ENCODE results near the gene ROR1.
A peak's percentile ranks its signal among the peaks of the same experiment; 100 is the strongest.

ROR1 gene

GRCh38 chr1:64183395-64184002 is 409.7 kb downstream of the ROR1 start:
- DNase-seq (ENCODE audit: low read depth): no peak
- no peak overlapping the region for H3K4me3 ChIP-seq (ENCODE audit: low read length)
- TF ChIP-seq CTCF (IDR thresholded peaks at IDR 0.05; ENCODE audit: insufficient read depth, low read depth, low read length, missing control alignments): no peak

- H3K4me3 ChIP-seq (ENCODE audit: low read length): no peak overlapping the region
- TF ChIP-seq CTCF (IDR thresholded peaks at IDR 0.05; ENCODE audit: insufficient read depth, low read depth, low read length, missing control alignments): no peak
- DNase-seq (ENCODE audit: low read depth): peak; percentile 95
Measured at GRCh38 chr1:64184003-64184440, 410.2 kb downstream of the ROR1 start.

- peak; percentile 18 for DNase-seq (ENCODE audit: low read depth)
- H3K4me3 ChIP-seq (ENCODE audit: low read length): no peak overlapping the region
- TF ChIP-seq CTCF (IDR thresholded peaks at IDR 0.05; ENCODE audit: insufficient read depth, low read depth, low read length, missing control alignments): no peak
Measured at GRCh38 chr1:64186138-64186897, 412.5 kb downstream of the ROR1 start.

- no peak overlapping the region for H3K4me3 ChIP-seq (ENCODE audit: low read length)
- no peak for TF ChIP-seq CTCF (IDR thresholded peaks at IDR 0.05; ENCODE audit: insufficient read depth, low read depth, low read length, missing control alignments)
Measured at GRCh38 chr1:64186898-64187280, 413.1 kb downstream of the ROR1 start.

GRCh38 chr1:64187646-64188045 is 413.8 kb downstream of the ROR1 start:
- TF ChIP-seq CTCF (IDR thresholded peaks at IDR 0.05; ENCODE audit: insufficient read depth, low read depth, low read length, missing control alignments): no peak
- no peak for DNase-seq (ENCODE audit: low read depth)
- H3K4me3 ChIP-seq (ENCODE audit: low read length): no peak overlapping the region

More at GRCh38 chr1:64186898-64187280, 413.1 kb downstream of the ROR1 start:
- DNase-seq (ENCODE audit: low read depth): no peak

GRCh38 chr1:64192290-64192689 is 418.5 kb downstream of the ROR1 start:
- no peak for DNase-seq (ENCODE audit: low read depth)
- TF ChIP-seq CTCF (IDR thresholded peaks at IDR 0.05; ENCODE audit: insufficient read depth, low read depth, low read length, missing control alignments): no peak
- no peak overlapping the region for H3K4me3 ChIP-seq (ENCODE audit: low read length)

All from epithelial cell of esophagus (primary cell).